OCI-LY3 (cell line): ENCODE measurements around the gene HNMT.

Experiments used
- H2AFZ ChIP-seq: fragments of 200-600, 300-600 bp; shearing (Covaris generic); 2 replicates; pipeline ENCODE4 v1.6.0; 2014; ENCODE audit warnings: antibody characterized with exemption, low read depth, low read length
- H3K27ac ChIP-seq: fragments of 200-600, 300-600 bp; sonication (generic); 2 replicates; pipeline ENCODE4 v1.5.1; 2014; ENCODE audit warnings: mild to moderate bottlenecking, low read length, moderate library complexity, mixed read lengths
- H3K27me3 ChIP-seq: fragments of 200-600, 300-600 bp; sonication (generic); 2 replicates; pipeline ENCODE4 v1.6.1; 2014; ENCODE audit warnings: low read depth, low read length, mixed read lengths
- H3K36me3 ChIP-seq: fragments of 200-600, 300-600 bp; sonication (generic); replicated peaks from 2 replicates; pipeline ENCODE3; 2014; ENCODE audit warnings: low read depth, low read length, mixed read lengths
- H3K4me1 ChIP-seq: fragments of 300-600, 200-600 bp; sonication (generic); 2 replicates; pipeline ENCODE4 v1.6.1; 2014; ENCODE audit warnings: low read length, mixed read lengths
- H3K4me2 ChIP-seq: fragments of 200-600, 300-600 bp; sonication (generic); 2 replicates; pipeline ENCODE4 v1.6.1; 2014; ENCODE audit warnings: low read length, mixed read lengths
- H3K4me3 ChIP-seq: fragments of 300-600, 200-600 bp; sonication (generic); 2 replicates; pipeline ENCODE4 v1.5.1; 2014; ENCODE audit warnings: antibody characterized with exemption, mild to moderate bottlenecking, low read length, moderate library complexity
- H3K79me2 ChIP-seq: fragments of 300-600, 200-600 bp; shearing (Covaris generic); 2 replicates; pipeline ENCODE4 v1.6.1; 2014; ENCODE audit warnings: mild to moderate bottlenecking, low read length, mixed read lengths
- H3K9ac ChIP-seq: fragments of 300-600, 200-600 bp; shearing (Covaris generic); 2 replicates; pipeline ENCODE4 v1.6.0; 2014; ENCODE audit warnings: mild to moderate bottlenecking, low read length, moderate library complexity
- H3K9me3 ChIP-seq: fragments of 200-600, 300-600 bp; shearing (Covaris generic); 2 replicates; pipeline ENCODE4 v1.6.1; 2014; ENCODE audit warnings: low read length, mixed read lengths; ENCODE audit not compliant: insufficient read depth
- H4K20me1 ChIP-seq: fragments of 200-600, 300-600 bp; sonication (generic); 2 replicates; pipeline ENCODE4 v1.6.1; 2016; ENCODE audit warnings: low read length, mixed read lengths; ENCODE audit not compliant: insufficient read depth
- EZH2phosphoT487 ChIP-seq: fragments of 200-600 bp; shearing (Covaris generic); IDR thresholded peaks from 2 replicates; pipeline ENCODE4 v1.6.1; 2018; ENCODE audit warnings: antibody characterized with exemption, mixed run types, low read depth
- TF ChIP-seq, protein P1 (sequence below): fragments of 200-600, 300-600 bp; sonication (generic); IDR thresholded peaks from 2 replicates; pipeline ENCODE4 v1.5.1; 2014; ENCODE audit warnings: antibody characterized with exemption, low read length, low read depth

The HNMT gene

DNA sequence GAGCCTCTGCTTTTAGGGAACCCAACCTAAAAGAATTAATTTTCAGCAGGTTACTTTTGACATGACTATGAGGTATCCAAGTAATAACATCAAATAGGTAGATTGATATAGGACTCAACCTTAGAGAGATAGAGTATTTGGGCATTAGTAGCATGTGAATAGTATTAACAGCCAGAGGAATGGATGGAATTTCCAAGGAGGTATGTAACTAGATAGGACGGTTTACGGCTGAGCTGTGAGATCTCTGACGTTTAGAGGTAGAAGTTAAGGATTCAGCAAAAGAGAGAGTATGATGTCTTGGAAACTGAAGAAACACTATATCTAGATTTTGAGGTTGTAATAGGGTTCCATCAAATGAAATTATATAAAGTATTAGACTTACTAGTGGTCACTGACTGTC is 70.3 kb downstream of the HNMT start:
- Histone ChIP-seq H3K4me2 (no peak overlapping the region), H3K36me3 (no peaks in the 10 kb centered on the region), H2AFZ (no peak overlapping the region), H3K27ac (no peak overlapping the region), H3K9me3 (no peaks in the 10 kb centered on the region), H3K79me2 (no peaks in the 10 kb centered on the region), H4K20me1 (no peaks in the 10 kb centered on the region), H3K9ac (no peak overlapping the region), H3K4me1 (peaks cover under 1% of the 10 kb centered on the region; the same call in 1 of the 2 replicates), H3K27me3 (no peaks in the 10 kb centered on the region), H3K4me3 (no peak overlapping the region)
- TF ChIP-seq, protein P1, sequence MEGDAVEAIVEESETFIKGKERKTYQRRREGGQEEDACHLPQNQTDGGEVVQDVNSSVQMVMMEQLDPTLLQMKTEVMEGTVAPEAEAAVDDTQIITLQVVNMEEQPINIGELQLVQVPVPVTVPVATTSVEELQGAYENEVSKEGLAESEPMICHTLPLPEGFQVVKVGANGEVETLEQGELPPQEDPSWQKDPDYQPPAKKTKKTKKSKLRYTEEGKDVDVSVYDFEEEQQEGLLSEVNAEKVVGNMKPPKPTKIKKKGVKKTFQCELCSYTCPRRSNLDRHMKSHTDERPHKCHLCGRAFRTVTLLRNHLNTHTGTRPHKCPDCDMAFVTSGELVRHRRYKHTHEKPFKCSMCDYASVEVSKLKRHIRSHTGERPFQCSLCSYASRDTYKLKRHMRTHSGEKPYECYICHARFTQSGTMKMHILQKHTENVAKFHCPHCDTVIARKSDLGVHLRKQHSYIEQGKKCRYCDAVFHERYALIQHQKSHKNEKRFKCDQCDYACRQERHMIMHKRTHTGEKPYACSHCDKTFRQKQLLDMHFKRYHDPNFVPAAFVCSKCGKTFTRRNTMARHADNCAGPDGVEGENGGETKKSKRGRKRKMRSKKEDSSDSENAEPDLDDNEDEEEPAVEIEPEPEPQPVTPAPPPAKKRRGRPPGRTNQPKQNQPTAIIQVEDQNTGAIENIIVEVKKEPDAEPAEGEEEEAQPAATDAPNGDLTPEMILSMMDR: no peak
- no peak for TF ChIP-seq EZH2phosphoT487

DNA sequence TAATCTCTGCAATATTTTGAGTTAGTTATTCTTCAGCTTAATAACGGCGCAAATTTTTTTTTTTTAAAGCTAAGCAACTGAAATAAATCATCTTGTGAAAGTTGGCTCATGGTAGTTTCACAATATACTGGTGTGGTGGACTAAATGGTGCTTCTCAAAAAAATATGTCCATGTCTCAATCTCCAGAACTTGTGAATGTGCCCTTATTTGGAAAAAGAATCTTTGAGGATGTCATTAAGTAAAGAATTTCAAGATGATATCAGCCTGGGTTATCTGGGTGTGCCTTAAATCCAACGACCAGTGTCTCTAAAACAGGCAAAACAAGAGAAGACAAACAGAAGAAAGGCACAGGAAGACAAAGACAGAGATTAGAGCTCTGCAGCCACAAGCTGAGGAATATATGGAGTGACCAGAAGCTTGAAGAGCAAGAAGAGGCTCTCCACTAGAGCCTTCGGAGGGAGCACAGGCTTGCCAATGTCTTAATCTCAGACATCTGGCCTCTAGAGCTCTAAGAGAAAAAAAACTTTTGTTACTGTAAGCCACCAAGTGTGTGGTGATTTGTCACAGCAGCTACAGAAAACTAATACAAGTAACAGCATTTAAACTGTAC is 71.4 kb downstream of the HNMT start:
- TF ChIP-seq EZH2phosphoT487: no peak
- TF ChIP-seq, protein P1: no peak
- Histone ChIP-seq H3K27ac (no peak overlapping the region), H3K36me3 (no peaks in the 10 kb centered on the region), H3K9ac (no peak overlapping the region), H4K20me1 (no peaks in the 10 kb centered on the region), H3K9me3 (no peaks in the 10 kb centered on the region), H3K79me2 (no peaks in the 10 kb centered on the region), H3K4me2 (no peak overlapping the region), H3K27me3 (no peaks in the 10 kb centered on the region), H3K4me3 (no peak overlapping the region), H2AFZ (no peak overlapping the region), H3K4me1 (no peaks in the 10 kb centered on the region; the same call in 1 of the 2 replicates)

DNA sequence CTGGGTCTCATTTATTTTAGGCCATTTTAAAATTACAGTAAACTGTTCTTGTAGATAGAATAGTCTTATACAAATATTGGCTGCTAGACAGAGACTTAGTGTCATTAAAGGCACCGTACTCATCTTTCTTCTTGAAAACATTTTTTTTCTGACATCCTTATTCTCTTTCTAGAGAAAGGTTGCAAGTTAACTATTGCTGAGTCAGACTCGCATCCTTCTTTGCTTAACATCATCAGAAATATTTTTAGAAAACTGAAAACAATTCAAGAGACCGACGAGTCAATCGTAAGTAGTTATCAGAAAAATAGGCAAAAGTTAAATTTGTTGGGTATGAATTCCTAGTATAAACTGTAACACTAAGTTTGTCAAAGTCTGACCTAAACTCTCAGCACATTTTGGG is 72.2 kb downstream of the HNMT start:
- Histone ChIP-seq H3K27ac (no peak overlapping the region), H3K27me3 (no peaks in the 10 kb centered on the region), H4K20me1 (no peaks in the 10 kb centered on the region), H3K4me1 (no peaks in the 10 kb centered on the region), H2AFZ (no peak overlapping the region), H3K36me3 (no peaks in the 10 kb centered on the region), H3K79me2 (no peaks in the 10 kb centered on the region), H3K9me3 (no peaks in the 10 kb centered on the region), H3K9ac (no peak overlapping the region), H3K4me2 (no peak overlapping the region), H3K4me3 (no peak overlapping the region)
- TF ChIP-seq, protein P1: no peak
- TF ChIP-seq EZH2phosphoT487: no peak

DNA sequence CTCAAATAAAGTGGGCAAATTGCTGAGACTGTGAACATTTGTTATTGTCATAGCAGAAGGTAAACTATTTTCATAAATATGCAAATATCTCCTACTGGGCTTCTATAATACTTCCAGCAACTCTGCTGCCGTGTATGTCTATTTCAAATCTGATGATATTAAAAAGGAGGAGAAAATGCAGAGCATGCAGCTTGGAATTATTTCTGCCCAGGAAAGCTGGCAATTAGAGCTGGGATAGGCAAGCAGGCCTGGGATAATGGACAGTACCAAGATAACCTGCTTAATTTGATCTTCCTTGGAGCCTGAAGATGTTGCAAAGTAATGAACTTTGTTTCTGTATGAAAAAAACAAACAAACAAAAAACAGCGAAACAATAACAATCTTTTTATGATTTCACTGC is 72.8 kb downstream of the HNMT start:
- Histone ChIP-seq H4K20me1 (no peaks in the 10 kb centered on the region), H3K9me3 (no peaks in the 10 kb centered on the region), H3K4me1 (no peaks in the 10 kb centered on the region), H3K4me2 (no peak overlapping the region), H2AFZ (no peak overlapping the region), H3K27me3 (no peaks in the 10 kb centered on the region), H3K27ac (no peak overlapping the region), H3K36me3 (no peaks in the 10 kb centered on the region), H3K79me2 (no peaks in the 10 kb centered on the region), H3K4me3 (no peak overlapping the region), H3K9ac (no peak overlapping the region)
- TF ChIP-seq, protein P1: no peak
- TF ChIP-seq EZH2phosphoT487: no peak
